OCI-LY1 (cell line): ENCODE results near the gene SLC24A4.

Experiments used
- H2AFZ ChIP-seq: fragments of 200-600 bp; sonication (generic), shearing (Covaris generic); 2 replicates; pipeline ENCODE4 v1.6.0; 2014; ENCODE audit warnings: antibody characterized with exemption, mild to moderate bottlenecking, low read length
- H3F3A ChIP-seq: fragments of 200-600 bp; sonication (generic), shearing (Covaris generic); 2 replicates; pipeline ENCODE4 v1.6.0; 2014; ENCODE audit warnings: mild to moderate bottlenecking, antibody characterized with exemption, low read length, moderate library complexity; ENCODE audit not compliant: insufficient read depth
- H3K27ac ChIP-seq: fragments of 200-600 bp; sonication (generic); 2 replicates; pipeline ENCODE4 v1.5.1; 2014; ENCODE audit warnings: low read length, mixed run types, mild to moderate bottlenecking, low read depth; ENCODE audit not compliant: poor library complexity, severe bottlenecking
- H3K27me3 ChIP-seq: fragments of 200-600 bp; sonication (generic); 2 replicates; pipeline ENCODE4 v1.6.0; 2014; ENCODE audit warnings: antibody characterized with exemption, mild to moderate bottlenecking, low read length, moderate library complexity; ENCODE audit not compliant: insufficient read depth
- H3K36me3 ChIP-seq: fragments of 200-600 bp; sonication (generic); 2 replicates; pipeline ENCODE4 v1.6.1; 2014; ENCODE audit warnings: mild to moderate bottlenecking, antibody characterized with exemption, low read length, moderate library complexity, mixed read lengths; ENCODE audit not compliant: insufficient read depth
- H3K4me1 ChIP-seq: fragments of 200-600 bp; sonication (generic); 2 replicates; pipeline ENCODE4 v1.5.1; 2014; ENCODE audit warnings: mild to moderate bottlenecking, low read length, moderate library complexity; ENCODE audit not compliant: insufficient read depth, severe bottlenecking
- H3K4me2 ChIP-seq: fragments of 200-600 bp; sonication (generic), shearing (Covaris generic); 2 replicates; pipeline ENCODE4 v1.6.1; 2014; ENCODE audit warnings: low read length
- H3K4me3 ChIP-seq: fragments of 200-600 bp; sonication (generic); 2 replicates; pipeline ENCODE4 v1.5.1; 2014; ENCODE audit warnings: low read length, low read depth, mild to moderate bottlenecking, mixed read lengths; ENCODE audit not compliant: poor library complexity, severe bottlenecking
- H3K79me2 ChIP-seq: fragments of 200-600 bp; shearing (Covaris generic); 2 replicates; pipeline ENCODE4 v1.6.1; 2016; ENCODE audit warnings: mixed run types, low read length, mixed read lengths; ENCODE audit not compliant: insufficient read depth
- H3K9ac ChIP-seq: fragments of 200-600 bp; sonication (generic), shearing (Covaris generic); 2 replicates; pipeline ENCODE4 v1.6.1; 2014; ENCODE audit warnings: mild to moderate bottlenecking, low read length, mixed read lengths
- H3K9me2 ChIP-seq: fragments of 200-600 bp; sonication (generic), shearing (Covaris generic); 2 replicates; pipeline ENCODE4 v1.6.1; 2014; ENCODE audit warnings: low read depth, mild to moderate bottlenecking, low read length, mixed read lengths
- H3K9me3 ChIP-seq: fragments of 200-600 bp; shearing (Covaris generic); 2 replicates; pipeline ENCODE4 v1.6.1; 2014; ENCODE audit warnings: low read length, mixed read lengths
- H4K20me1 ChIP-seq: fragments of 200-600 bp; sonication (generic), shearing (Covaris generic); 2 replicates; pipeline ENCODE4 v1.6.0; 2016; ENCODE audit warnings: mild to moderate bottlenecking, low read length; ENCODE audit not compliant: insufficient read depth
- EZH2 ChIP-seq: fragments of 200-600 bp; sonication (generic), shearing (Covaris generic); IDR thresholded peaks from 2 replicates; pipeline ENCODE4 v1.8.0; 2017; ENCODE audit warnings: borderline replicate concordance, mixed run types, mild to moderate bottlenecking, antibody characterized with exemption, low read length, moderate library complexity, mixed read lengths
- TF ChIP-seq, protein P1 (sequence below): fragments of 200-600 bp; sonication (generic), shearing (Covaris generic); IDR thresholded peaks from 2 replicates; pipeline ENCODE4 v1.5.1; 2017; ENCODE audit warnings: mild to moderate bottlenecking, antibody characterized with exemption, low read length, moderate library complexity, mixed read lengths

The SLC24A4 gene

DNA sequence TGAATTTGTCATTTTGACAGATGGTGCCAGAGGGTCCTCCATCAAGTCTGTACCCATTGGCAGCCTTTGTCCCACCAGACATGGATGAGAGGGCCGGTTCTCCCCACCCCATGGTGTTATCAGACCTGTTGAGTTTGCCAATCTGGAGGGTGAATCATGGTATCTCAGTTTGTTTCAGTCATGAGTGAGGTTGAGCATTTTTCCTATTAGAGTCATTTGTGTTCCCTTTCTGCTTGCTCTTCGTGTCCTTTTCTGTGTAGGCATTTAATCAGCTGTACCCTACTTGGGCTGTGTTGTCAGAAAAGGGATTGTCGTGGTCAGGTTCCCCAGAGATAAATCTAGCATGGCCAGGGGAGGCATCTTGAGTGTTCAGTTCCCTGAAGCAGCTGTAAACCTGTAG is 30.5 kb downstream of the SLC24A4 start:
- Histone ChIP-seq H3K27me3 (peaks cover 5% of the 10 kb centered on the region; the same call in 1 of the 2 replicates), H3K27ac (no peak overlapping the region), H3K36me3 (no peaks in the 10 kb centered on the region), H3K9me2 (no peaks in the 10 kb centered on the region), H3K79me2 (no peaks in the 10 kb centered on the region), H3K4me2 (no peak overlapping the region), H4K20me1 (no peaks in the 10 kb centered on the region), H3K9ac (no peak overlapping the region), H2AFZ (no peak overlapping the region), H3F3A (no peaks in the 10 kb centered on the region), H3K4me1 (no peaks in the 10 kb centered on the region), H3K4me3 (no peak overlapping the region), H3K9me3 (no peaks in the 10 kb centered on the region)
- TF ChIP-seq, protein P1, sequence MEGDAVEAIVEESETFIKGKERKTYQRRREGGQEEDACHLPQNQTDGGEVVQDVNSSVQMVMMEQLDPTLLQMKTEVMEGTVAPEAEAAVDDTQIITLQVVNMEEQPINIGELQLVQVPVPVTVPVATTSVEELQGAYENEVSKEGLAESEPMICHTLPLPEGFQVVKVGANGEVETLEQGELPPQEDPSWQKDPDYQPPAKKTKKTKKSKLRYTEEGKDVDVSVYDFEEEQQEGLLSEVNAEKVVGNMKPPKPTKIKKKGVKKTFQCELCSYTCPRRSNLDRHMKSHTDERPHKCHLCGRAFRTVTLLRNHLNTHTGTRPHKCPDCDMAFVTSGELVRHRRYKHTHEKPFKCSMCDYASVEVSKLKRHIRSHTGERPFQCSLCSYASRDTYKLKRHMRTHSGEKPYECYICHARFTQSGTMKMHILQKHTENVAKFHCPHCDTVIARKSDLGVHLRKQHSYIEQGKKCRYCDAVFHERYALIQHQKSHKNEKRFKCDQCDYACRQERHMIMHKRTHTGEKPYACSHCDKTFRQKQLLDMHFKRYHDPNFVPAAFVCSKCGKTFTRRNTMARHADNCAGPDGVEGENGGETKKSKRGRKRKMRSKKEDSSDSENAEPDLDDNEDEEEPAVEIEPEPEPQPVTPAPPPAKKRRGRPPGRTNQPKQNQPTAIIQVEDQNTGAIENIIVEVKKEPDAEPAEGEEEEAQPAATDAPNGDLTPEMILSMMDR, result no peak
- no peak for TF ChIP-seq EZH2

DNA sequence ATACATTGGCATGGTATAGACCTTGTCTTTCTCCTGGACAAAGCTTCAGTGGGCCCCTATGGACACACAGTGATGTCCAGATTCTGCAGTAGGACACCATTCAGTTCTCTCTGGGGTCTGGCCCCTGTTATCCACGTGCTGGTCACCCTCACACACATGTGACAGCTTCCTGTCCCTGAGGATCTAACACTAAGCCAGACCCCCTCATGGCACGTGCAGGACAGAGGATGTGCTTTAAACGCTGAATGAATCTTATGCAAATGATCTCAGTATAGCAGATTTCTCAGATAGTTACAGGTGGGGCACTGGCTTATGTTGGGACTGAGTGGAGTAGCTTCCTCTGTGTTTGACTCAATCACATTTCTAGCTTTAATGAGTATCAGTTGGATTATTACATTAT is 33.7 kb downstream of the SLC24A4 start:
- Histone ChIP-seq H3K27ac (no peak overlapping the region), H4K20me1 (no peaks in the 10 kb centered on the region), H3K9ac (no peak overlapping the region), H3K4me1 (no peaks in the 10 kb centered on the region), H3K27me3 (peaks cover 5% of the 10 kb centered on the region; the same call in 1 of the 2 replicates), H3K79me2 (no peaks in the 10 kb centered on the region), H3K4me2 (no peak overlapping the region), H3K9me2 (no peaks in the 10 kb centered on the region), H3K4me3 (no peak overlapping the region), H2AFZ (no peak overlapping the region), H3K9me3 (no peaks in the 10 kb centered on the region), H3K36me3 (no peaks in the 10 kb centered on the region), H3F3A (no peaks in the 10 kb centered on the region)
- TF ChIP-seq, protein P1, result no peak
- TF ChIP-seq EZH2, result no peak

DNA sequence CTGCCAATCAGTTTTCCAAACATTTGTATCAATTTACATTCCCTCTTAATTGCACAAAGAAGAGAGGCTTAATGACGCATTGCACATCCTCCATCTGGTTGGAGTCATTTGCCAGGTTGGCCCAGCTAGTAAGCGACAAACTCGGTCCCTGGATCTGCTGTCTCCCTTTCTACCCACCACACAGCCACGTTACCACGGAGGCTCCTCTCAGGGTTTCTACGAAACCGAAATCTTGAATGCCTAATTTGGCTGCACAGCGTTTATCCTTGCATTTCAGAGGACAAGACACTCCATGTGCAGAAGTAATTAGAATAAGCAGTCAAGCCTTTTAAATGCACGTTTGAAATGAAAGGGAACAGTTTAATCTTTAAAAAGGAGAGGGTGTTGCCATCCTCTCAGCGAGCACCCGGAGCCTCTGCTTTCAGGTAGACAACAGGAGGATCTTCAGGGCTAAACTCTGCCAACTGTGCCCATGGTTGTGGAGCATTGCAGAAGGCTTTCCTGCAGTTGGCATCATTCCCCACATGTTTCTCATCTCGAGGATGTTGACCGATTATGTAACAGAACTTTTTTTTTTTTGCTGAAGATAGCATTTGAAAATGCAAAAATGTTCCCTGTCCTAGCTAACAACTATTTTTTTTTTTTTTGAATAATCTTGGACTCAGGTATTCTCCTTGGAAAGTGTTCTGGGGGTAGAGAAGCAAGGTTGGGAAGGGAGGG is 37.8 kb downstream of the SLC24A4 start:
- Histone ChIP-seq H3K4me2 (no peak overlapping the region), H3K4me1 (no peaks in the 10 kb centered on the region), H4K20me1 (no peaks in the 10 kb centered on the region), H3K36me3 (no peaks in the 10 kb centered on the region), H3K9ac (no peak overlapping the region), H3K9me3 (no peaks in the 10 kb centered on the region), H3F3A (no peaks in the 10 kb centered on the region), H3K9me2 (no peaks in the 10 kb centered on the region), H3K79me2 (no peaks in the 10 kb centered on the region), H3K27me3 (peaks cover 5% of the 10 kb centered on the region; the same call in 1 of the 2 replicates), H3K4me3 (no peak overlapping the region), H3K27ac (no peak overlapping the region), H2AFZ (no peak overlapping the region)
- no peak for TF ChIP-seq EZH2
- TF ChIP-seq, protein P1, result no peak
